K562 (cell line): ENCODE measurements around the gene VSIG4. TPM values are rescaled to one million over a fixed set of nuclear protein-coding genes. Genes with fewer than 3 reads are reported as not detected.

Source experiments
- ADNP ChIP-seq: fragments of 200-800 bp; sonication (Bioruptor generic); IDR thresholded peaks from 2 replicates; pipeline ENCODE4 v1.6.1; 2016; ENCODE audit warnings: missing genetic modification characterization, missing compliant biosample characterization
- ARHGAP35 ChIP-seq: fragments of 450-650 bp; IDR thresholded peaks from 2 replicates; pipeline ENCODE4 v1.6.1; 2018; ENCODE audit not compliant: partially characterized antibody
- BRCA1 ChIP-seq, 2 experiments: fragments of 450-650 bp in 1 of 2; sonication (generic) in 1 of 2; formaldehyde crosslinking in 1 of 2; IDR thresholded peaks; 2 replicates each; pipeline versions ENCODE4 v1.5.0 to v1.6.1; 2017 to 2020; ENCODE audit warnings: mild to moderate bottlenecking in 1 of 2, missing genetic modification reagents in 1 of 2
- FOXJ3 ChIP-seq: sonication (generic); formaldehyde crosslinking; IDR thresholded peaks from 2 replicates; pipeline ENCODE4 v1.4.0; 2020; ENCODE audit warnings: mild to moderate bottlenecking, missing genetic modification reagents
- HDAC1 ChIP-seq, 2 experiments: fragments of 450-650 bp; IDR thresholded peaks; 2 replicates each; pipeline ENCODE4 v1.6.1; 2016 to 2017; ENCODE audit warnings: inconsistent platforms in 1 of 2, mild to moderate bottlenecking in 1 of 2, moderate library complexity in 1 of 2
- MCM5 ChIP-seq: fragments of 450-650 bp; IDR thresholded peaks from 2 replicates; pipeline ENCODE4 v1.6.1; 2016; ENCODE audit warnings: low read depth
- NFIC ChIP-seq: fragments of 450-650 bp; IDR thresholded peaks from 2 replicates; pipeline ENCODE4 v1.6.1; 2017; ENCODE audit warnings: mild to moderate bottlenecking, inconsistent platforms
- RB1 ChIP-seq: fragments of 450-650 bp; IDR thresholded peaks from 2 replicates; pipeline ENCODE4 v1.6.1; 2017; ENCODE audit warnings: low read depth, mild to moderate bottlenecking
- SIN3B ChIP-seq: fragments of 450-650 bp; IDR thresholded peaks from 2 replicates; pipeline ENCODE4 v1.6.1; 2017; ENCODE audit warnings: low read depth, mild to moderate bottlenecking, moderate library complexity
- SP1 ChIP-seq: sonication (generic); formaldehyde crosslinking; IDR thresholded peaks from 2 replicates; pipeline ENCODE4 v1.8.1; 2022; ENCODE audit warnings: mild to moderate bottlenecking, missing genetic modification reagents
- ZNF347 ChIP-seq: fragments of 450-650 bp; formaldehyde crosslinking; IDR thresholded peaks from 2 replicates; pipeline ENCODE4 v1.4.0; 2020; ENCODE audit warnings: low read depth, mild to moderate bottlenecking, moderate library complexity
- ZNF583 ChIP-seq: fragments of 250-450 bp; sonication (Bioruptor Pico); IDR thresholded peaks from 2 replicates; pipeline ENCODE4 v1.4.0; 2020
- ZNF699 ChIP-seq: fragments of 250-450 bp; sonication (Bioruptor Pico); IDR thresholded peaks from 2 replicates; pipeline ENCODE4 v1.8.0; 2021; ENCODE audit warnings: mild to moderate bottlenecking, moderate library complexity; ENCODE audit not compliant: insufficient replicate concordance
- ZNF76 ChIP-seq: fragments of 250-450 bp; sonication (Bioruptor Pico); IDR thresholded peaks from 2 replicates; pipeline ENCODE4 v1.4.0; 2020; ENCODE audit warnings: mild to moderate bottlenecking, moderate library complexity, borderline replicate concordance
- ZSCAN32 ChIP-seq: fragments of 450-650 bp; formaldehyde crosslinking; IDR thresholded peaks from 2 replicates; pipeline ENCODE4 v1.4.0; 2020; ENCODE audit warnings: mild to moderate bottlenecking, moderate library complexity
- polyA plus RNA-seq, 8 experiments: library from polyadenylated mRNA; depleted of rRNA in 4 of 8; stranded (reverse) in 5 of 8; unstranded in 3 of 8; fragments of >200 nt; fragmentation: Nextera tagmentation in 2 of 8; fragmentation: Illumina TruSeq in 1 of 8; extraction: Ambion mirVana in 2 of 8; extraction: Trizol in 1 of 8; gene quantifications; 2 replicates each; pipeline versions ENCODE4 v1.2.1 to v1.2.3, GENCODE V29; 2011 to 2014; ENCODE audit warnings: inconsistent platforms in 1 of 8, missing spikeins in 1 of 8
- total RNA-seq, 7 experiments: library from RNA; depleted of rRNA in 6 of 7; stranded (reverse); fragments of >200 nt in 6 of 7; fragmentation: Illumina TruSeq in 2 of 7; extraction: Trizol in 2 of 7; gene quantifications; 2 replicates each; pipeline versions ENCODE4 v1.2.1 to v1.2.3, GENCODE V29; 2011 to 2021; ENCODE audit warnings: low replicate concordance in 1 of 7
- TF ChIP-seq, protein P1 (sequence below): fragments of 450-650 bp; IDR thresholded peaks from 2 replicates; pipeline ENCODE4 v1.6.1; 2016; ENCODE audit warnings: antibody characterized with exemption
- TF ChIP-seq, protein P2 (sequence below): sonication (generic); formaldehyde crosslinking; IDR thresholded peaks from 2 replicates; pipeline ENCODE4 v1.5.0; 2020; ENCODE audit warnings: missing genetic modification reagents
- TF ChIP-seq, protein P3 (sequence below): sonication (generic); IDR thresholded peaks from 2 replicates; pipeline ENCODE4 v1.6.1; 2016
- TF ChIP-seq, protein P4 (sequence below): fragments of 250-450 bp; sonication (Bioruptor Pico); IDR thresholded peaks from 2 replicates; pipeline ENCODE4 v1.4.0; 2020; ENCODE audit warnings: mild to moderate bottlenecking, moderate library complexity, borderline replicate concordance
- TF ChIP-seq, protein P5 (sequence below): sonication (generic); formaldehyde crosslinking; IDR thresholded peaks from 2 replicates; pipeline ENCODE4 v1.8.0; 2022; ENCODE audit warnings: mild to moderate bottlenecking, missing genetic modification reagents, borderline replicate concordance

VSIG4 gene
- total and polyA plus RNA-seq, 9 of the 15 experiments (the other 6 are each of a cell fraction or from before 2014, with no cell fraction given) = 0.22 to 1.6 (median 0.46) TPM; not detected in 1

DNA sequence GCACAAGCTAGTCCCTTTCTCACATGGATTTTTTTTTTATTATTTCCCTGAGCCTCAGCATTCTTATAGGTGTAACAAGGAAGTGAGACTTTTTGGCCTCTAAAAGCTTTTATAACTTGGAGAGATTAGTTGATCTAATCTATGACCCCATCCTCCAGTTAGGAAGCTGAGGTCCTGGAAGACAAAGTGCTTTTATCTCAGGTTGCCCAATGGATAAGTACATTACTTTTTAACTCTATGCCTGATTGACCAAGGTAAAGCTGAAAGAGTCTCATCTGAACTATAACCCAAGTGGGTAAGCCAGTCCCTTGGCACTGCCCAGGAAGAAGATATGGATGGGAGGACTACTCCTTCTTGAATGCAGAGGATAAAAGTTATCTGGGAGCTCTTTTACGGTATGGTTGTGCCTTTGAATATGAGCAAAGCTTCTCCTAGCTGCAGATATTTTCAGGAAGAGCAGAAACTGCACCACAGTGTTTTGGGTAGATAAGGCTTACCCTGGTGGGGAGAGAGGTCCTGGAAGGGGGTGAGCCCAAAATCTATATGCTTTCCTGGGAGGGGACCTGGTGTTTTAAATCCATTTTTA is 40.2 kb downstream of the VSIG4 start (continued):
- TF ChIP-seq FOXJ3 (CRISPR knock-in tag) = no peak
- no peak for TF ChIP-seq MCM5
- no peak for TF ChIP-seq ADNP
- TF ChIP-seq ZNF699 = no peak
- peak; percentile 45; the same call in 1 of the 2 replicates for TF ChIP-seq NFIC
- peak; percentile 48; the same call in 1 of the 2 replicates for TF ChIP-seq ZNF76 (CRISPR knock-in tag)
- TF ChIP-seq, protein P1, sequence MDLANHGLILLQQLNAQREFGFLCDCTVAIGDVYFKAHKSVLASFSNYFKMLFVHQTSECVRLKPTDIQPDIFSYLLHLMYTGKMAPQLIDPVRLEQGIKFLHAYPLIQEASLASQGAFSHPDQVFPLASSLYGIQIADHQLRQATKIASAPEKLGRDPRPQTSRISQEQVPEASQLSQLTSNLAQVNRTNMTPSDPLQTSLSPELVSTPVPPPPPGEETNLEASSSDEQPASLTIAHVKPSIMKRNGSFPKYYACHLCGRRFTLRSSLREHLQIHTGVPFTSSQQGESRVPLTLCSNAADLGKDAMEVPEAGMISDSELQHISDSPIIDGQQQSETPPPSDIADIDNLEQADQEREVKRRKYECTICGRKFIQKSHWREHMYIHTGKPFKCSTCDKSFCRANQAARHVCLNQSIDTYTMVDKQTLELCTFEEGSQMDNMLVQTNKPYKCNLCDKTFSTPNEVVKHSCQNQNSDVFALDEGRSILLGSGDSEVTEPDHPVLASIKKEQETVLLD = 0 out of 2 replicates have a peak, but pooled peaks have one; percentile 15
- TF ChIP-seq, protein P2, sequence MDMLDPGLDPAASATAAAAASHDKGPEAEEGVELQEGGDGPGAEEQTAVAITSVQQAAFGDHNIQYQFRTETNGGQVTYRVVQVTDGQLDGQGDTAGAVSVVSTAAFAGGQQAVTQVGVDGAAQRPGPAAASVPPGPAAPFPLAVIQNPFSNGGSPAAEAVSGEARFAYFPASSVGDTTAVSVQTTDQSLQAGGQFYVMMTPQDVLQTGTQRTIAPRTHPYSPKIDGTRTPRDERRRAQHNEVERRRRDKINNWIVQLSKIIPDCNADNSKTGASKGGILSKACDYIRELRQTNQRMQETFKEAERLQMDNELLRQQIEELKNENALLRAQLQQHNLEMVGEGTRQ (CRISPR knock-in tag) = no peak; the same call in 1 of the 2 replicates
- TF ChIP-seq, protein P3, sequence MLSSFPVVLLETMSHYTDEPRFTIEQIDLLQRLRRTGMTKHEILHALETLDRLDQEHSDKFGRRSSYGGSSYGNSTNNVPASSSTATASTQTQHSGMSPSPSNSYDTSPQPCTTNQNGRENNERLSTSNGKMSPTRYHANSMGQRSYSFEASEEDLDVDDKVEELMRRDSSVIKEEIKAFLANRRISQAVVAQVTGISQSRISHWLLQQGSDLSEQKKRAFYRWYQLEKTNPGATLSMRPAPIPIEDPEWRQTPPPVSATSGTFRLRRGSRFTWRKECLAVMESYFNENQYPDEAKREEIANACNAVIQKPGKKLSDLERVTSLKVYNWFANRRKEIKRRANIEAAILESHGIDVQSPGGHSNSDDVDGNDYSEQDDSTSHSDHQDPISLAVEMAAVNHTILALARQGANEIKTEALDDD = peak; percentile 51; the same call in 1 of the 2 replicates
- TF ChIP-seq, protein P4, sequence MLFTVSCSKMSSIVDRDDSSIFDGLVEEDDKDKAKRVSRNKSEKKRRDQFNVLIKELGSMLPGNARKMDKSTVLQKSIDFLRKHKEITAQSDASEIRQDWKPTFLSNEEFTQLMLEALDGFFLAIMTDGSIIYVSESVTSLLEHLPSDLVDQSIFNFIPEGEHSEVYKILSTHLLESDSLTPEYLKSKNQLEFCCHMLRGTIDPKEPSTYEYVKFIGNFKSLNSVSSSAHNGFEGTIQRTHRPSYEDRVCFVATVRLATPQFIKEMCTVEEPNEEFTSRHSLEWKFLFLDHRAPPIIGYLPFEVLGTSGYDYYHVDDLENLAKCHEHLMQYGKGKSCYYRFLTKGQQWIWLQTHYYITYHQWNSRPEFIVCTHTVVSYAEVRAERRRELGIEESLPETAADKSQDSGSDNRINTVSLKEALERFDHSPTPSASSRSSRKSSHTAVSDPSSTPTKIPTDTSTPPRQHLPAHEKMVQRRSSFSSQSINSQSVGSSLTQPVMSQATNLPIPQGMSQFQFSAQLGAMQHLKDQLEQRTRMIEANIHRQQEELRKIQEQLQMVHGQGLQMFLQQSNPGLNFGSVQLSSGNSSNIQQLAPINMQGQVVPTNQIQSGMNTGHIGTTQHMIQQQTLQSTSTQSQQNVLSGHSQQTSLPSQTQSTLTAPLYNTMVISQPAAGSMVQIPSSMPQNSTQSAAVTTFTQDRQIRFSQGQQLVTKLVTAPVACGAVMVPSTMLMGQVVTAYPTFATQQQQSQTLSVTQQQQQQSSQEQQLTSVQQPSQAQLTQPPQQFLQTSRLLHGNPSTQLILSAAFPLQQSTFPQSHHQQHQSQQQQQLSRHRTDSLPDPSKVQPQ (CRISPR knock-in tag) = no peak
- no peak for TF ChIP-seq HDAC1 (IDR thresholded peaks at IDR 0.05)
- no peak for TF ChIP-seq ARHGAP35
- TF ChIP-seq, protein P5, sequence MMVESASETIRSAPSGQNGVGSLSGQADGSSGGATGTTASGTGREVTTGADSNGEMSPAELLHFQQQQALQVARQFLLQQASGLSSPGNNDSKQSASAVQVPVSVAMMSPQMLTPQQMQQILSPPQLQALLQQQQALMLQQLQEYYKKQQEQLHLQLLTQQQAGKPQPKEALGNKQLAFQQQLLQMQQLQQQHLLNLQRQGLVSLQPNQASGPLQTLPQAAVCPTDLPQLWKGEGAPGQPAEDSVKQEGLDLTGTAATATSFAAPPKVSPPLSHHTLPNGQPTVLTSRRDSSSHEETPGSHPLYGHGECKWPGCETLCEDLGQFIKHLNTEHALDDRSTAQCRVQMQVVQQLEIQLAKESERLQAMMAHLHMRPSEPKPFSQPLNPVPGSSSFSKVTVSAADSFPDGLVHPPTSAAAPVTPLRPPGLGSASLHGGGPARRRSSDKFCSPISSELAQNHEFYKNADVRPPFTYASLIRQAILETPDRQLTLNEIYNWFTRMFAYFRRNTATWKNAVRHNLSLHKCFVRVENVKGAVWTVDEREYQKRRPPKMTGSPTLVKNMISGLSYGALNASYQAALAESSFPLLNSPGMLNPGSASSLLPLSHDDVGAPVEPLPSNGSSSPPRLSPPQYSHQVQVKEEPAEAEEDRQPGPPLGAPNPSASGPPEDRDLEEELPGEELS (CRISPR knock-in tag) = no peak
- TF ChIP-seq ZNF583 (CRISPR knock-in tag) = no peak
- TF ChIP-seq SIN3B = no peak
- no peak for TF ChIP-seq ZNF347 (CRISPR knock-in tag)
- no peak for TF ChIP-seq ZSCAN32
- peak; percentile 19; the same call in 1 of the 2 replicates for TF ChIP-seq SP1 (CRISPR knock-in tag)
- TF ChIP-seq RB1 = no peak
- TF ChIP-seq BRCA1 (IDR thresholded peaks at IDR 0.05) = no peak
- no peak for TF ChIP-seq BRCA1 (CRISPR knock-in tag; IDR thresholded peaks at IDR 0.05)
